Neuronal stem cell (in vitro differentiated cells): ENCODE results near the gene ADAMTSL5.

ENCODE experiments used
- DNase-seq: peaks from one replicate; pipeline ENCODE4 v3.0.0-alpha.2; 2013; ENCODE audit warnings: low spot score
- H2AFZ ChIP-seq: one replicate; pipeline ENCODE4 v1.6.1; 2013; ENCODE audit warnings: mild to moderate bottlenecking, low read length, inconsistent platforms
- H2AK5ac ChIP-seq: 2 replicates; pipeline ENCODE4 v1.6.1; 2013; ENCODE audit warnings: low read depth, mild to moderate bottlenecking, inconsistent platforms, low read length, moderate library complexity, mixed read lengths
- H2BK120ac ChIP-seq: 2 replicates; pipeline ENCODE4 v1.6.1; 2013; ENCODE audit warnings: low read depth, mild to moderate bottlenecking, inconsistent platforms, low read length, moderate library complexity, mixed read lengths
- H2BK12ac ChIP-seq: one replicate; pipeline ENCODE4 v1.6.1; 2013; ENCODE audit warnings: low read length, inconsistent platforms
- H2BK15ac ChIP-seq: 2 replicates; pipeline ENCODE4 v1.6.1; 2013; ENCODE audit warnings: mild to moderate bottlenecking, low read length, inconsistent platforms, mixed read lengths
- H2BK5ac ChIP-seq: one replicate; pipeline ENCODE4 v1.6.1; 2013; ENCODE audit warnings: inconsistent platforms, mild to moderate bottlenecking, low read length, moderate library complexity
- H3K14ac ChIP-seq: one replicate; pipeline ENCODE4 v1.6.1; 2013; ENCODE audit warnings: low read length, inconsistent platforms
- H3K18ac ChIP-seq: 2 replicates; pipeline ENCODE4 v1.6.1; 2013; ENCODE audit warnings: low read length, inconsistent platforms
- H3K23ac ChIP-seq: 2 replicates; pipeline ENCODE4 v1.6.1; 2013; ENCODE audit warnings: low read depth, mild to moderate bottlenecking, mixed read lengths, low read length, inconsistent platforms; ENCODE audit not compliant: poor library complexity
- H3K27ac ChIP-seq: replicated peaks from 3 replicates; pipeline ENCODE4 v1.5.1; 2013; ENCODE audit warnings: low read length, inconsistent platforms
- H3K27me3 ChIP-seq, 3 experiments: 2 replicates each; pipeline ENCODE4 v1.6.1; 2013; ENCODE audit warnings: low read length in 3 of 3, mild to moderate bottlenecking in 2 of 3, inconsistent platforms in 1 of 3, low read depth in 1 of 3, mixed read lengths in 1 of 3, moderate library complexity in 1 of 3; ENCODE audit not compliant: control insufficient read depth in 3 of 3, insufficient read depth in 3 of 3
- H3K36me3 ChIP-seq, 2 donors: replicated peaks in 1 of 2; 2 replicates each; pipeline ENCODE4 v1.6.1; 2013; ENCODE audit warnings: low read length in 2 of 2; ENCODE audit not compliant: control insufficient read depth in 2 of 2, insufficient read depth in 2 of 2
- H3K4ac ChIP-seq: 2 replicates; pipeline ENCODE4 v1.6.1; 2013; ENCODE audit warnings: inconsistent platforms, mild to moderate bottlenecking, low read length, moderate library complexity
- H3K4me1 ChIP-seq, 2 donors: 1 replicate in 1 of 2; 2 replicates in 1 of 2; pipeline ENCODE4 v1.6.1; 2013; ENCODE audit warnings: low read length in 2 of 2, low read depth in 1 of 2; ENCODE audit not compliant: control insufficient read depth in 2 of 2, insufficient read depth in 1 of 2
- H3K4me2 ChIP-seq: one replicate; pipeline ENCODE4 v1.6.1; 2013; ENCODE audit warnings: mild to moderate bottlenecking, low read length, inconsistent platforms; ENCODE audit not compliant: insufficient read depth, poor library complexity, severe bottlenecking
- H3K4me3 ChIP-seq, 2 donors: 2 replicates each; pipeline ENCODE4 v1.5.1; 2013; ENCODE audit warnings: low read length in 2 of 2, mild to moderate bottlenecking in 2 of 2, inconsistent platforms in 1 of 2, moderate library complexity in 1 of 2
- H3K79me1 ChIP-seq: one replicate; pipeline ENCODE4 v1.6.1; 2013; ENCODE audit warnings: low read depth, mild to moderate bottlenecking, inconsistent platforms, low read length, moderate library complexity
- H3K9ac ChIP-seq: one replicate; pipeline ENCODE4 v1.6.1; 2013; ENCODE audit warnings: mild to moderate bottlenecking, low read depth, low read length, inconsistent platforms; ENCODE audit not compliant: poor library complexity
- H3K9me3 ChIP-seq, 2 donors: replicated peaks in 1 of 2; 2 replicates each; pipeline versions ENCODE3 to v1.6.1; 2013; ENCODE audit warnings: low read length in 2 of 2, mild to moderate bottlenecking in 2 of 2, inconsistent platforms in 1 of 2, low read depth in 1 of 2, mixed read lengths in 1 of 2, moderate library complexity in 1 of 2; ENCODE audit not compliant: control insufficient read depth in 2 of 2, insufficient read depth in 1 of 2
- H4K8ac ChIP-seq: one replicate; pipeline ENCODE4 v1.6.1; 2013; ENCODE audit warnings: low read depth, mild to moderate bottlenecking, inconsistent platforms, low read length, moderate library complexity
- H4K91ac ChIP-seq: one replicate; pipeline ENCODE4 v1.6.1; 2013; ENCODE audit warnings: low read length, low read depth, mild to moderate bottlenecking, inconsistent platforms; ENCODE audit not compliant: poor library complexity
- WGBS, 2 donors: extraction: QIAGEN DNeasy Blood & Tissue Kit; methylation state at CpG; one replicate each; pipeline ENCODE4 v1.1.7; 2013; ENCODE audit warnings: missing lambda C conversion rate in 2 of 2, mixed read lengths in 1 of 2; ENCODE audit not compliant: insufficient read length in 2 of 2, insufficient replicate concordance in 1 of 2; ENCODE audit errors: extremely low coverage in 2 of 2; 5-methylcytosine and 5-hydroxymethylcytosine counted together

The ADAMTSL5 gene

GRCh38 chr19:1475751-1476437, 36.9 kb downstream of the ADAMTSL5 start:
- Histone ChIP-seq H2BK120ac (no peak overlapping the region), H3K27ac (no peak overlapping the region), H3K27me3 (peaks cover 0 to 15% (median 0%) of the 10 kb centered on the region in 3 experiments), H3K18ac (no peak overlapping the region), H4K8ac (no peak overlapping the region), H2BK12ac (no peak overlapping the region), H3K4me1 (peaks cover 10 to 12% of the 10 kb centered on the region in 2 donors), H3K4me2 (no peak overlapping the region), H3K4me3 (no peak overlapping the region), H2AFZ (no peak overlapping the region), H3K4ac (no peak overlapping the region), H3K9ac (peak overlapping the region; percentile 21), H3K79me1 (peaks cover 21% of the 10 kb centered on the region), H2BK5ac (no peak overlapping the region), H3K23ac (no peak overlapping the region), H2AK5ac (no peak overlapping the region), H2BK15ac (no peak overlapping the region), H3K14ac (no peak overlapping the region), H4K91ac (no peak overlapping the region), H3K9me3 (no peaks in the 10 kb centered on the region), H3K36me3 (peaks cover 2 to 32% of the 10 kb centered on the region in 2 donors)
- WGBS, 2 donors, result no CpG with 5 or more reads among the region's 31 CpGs
- DNase-seq, result no peak

GRCh38 chr19:1474765-1475351, 38.0 kb downstream of the ADAMTSL5 start:
- no peak overlapping the region for H2BK120ac ChIP-seq
- H3K18ac ChIP-seq, result no peak overlapping the region
- no peak overlapping the region for H2BK5ac ChIP-seq
- no peak overlapping the region for H4K91ac ChIP-seq
- no peak overlapping the region for H2AFZ ChIP-seq
- H3K27ac ChIP-seq, result no peak overlapping the region
- no peak overlapping the region for H3K14ac ChIP-seq
- no peak overlapping the region for H2BK15ac ChIP-seq
- WGBS, 2 donors, result no CpG with 5 or more reads among the region's 26 CpGs
- no peak for DNase-seq
- no peak overlapping the region for H3K4me3 ChIP-seq
- no peak overlapping the region for H2AK5ac ChIP-seq
- no peak overlapping the region for H3K9ac ChIP-seq
- no peak overlapping the region for H4K8ac ChIP-seq
- H3K4ac ChIP-seq, result no peak overlapping the region
- no peak overlapping the region for H2BK12ac ChIP-seq
- peaks cover 0 to 19% (median 2%) of the 10 kb centered on the region in 3 experiments for H3K27me3 ChIP-seq
- H3K23ac ChIP-seq, result no peak overlapping the region
- H3K9me3 ChIP-seq, result no peaks in the 10 kb centered on the region
- H3K4me1 ChIP-seq, result peaks cover 10 to 17% of the 10 kb centered on the region in 2 donors
- H3K4me2 ChIP-seq, result no peak overlapping the region
- peaks cover 2 to 38% of the 10 kb centered on the region in 2 donors for H3K36me3 ChIP-seq
- peaks cover 22% of the 10 kb centered on the region for H3K79me1 ChIP-seq

- H3K27ac ChIP-seq, result no peak overlapping the region
- H3K4me3 ChIP-seq, result peak overlapping the region in 1 of 2 donors; percentile 37
- H3K9ac ChIP-seq, result no peak overlapping the region
- H4K91ac ChIP-seq, result no peak overlapping the region
- no peaks in the 10 kb centered on the region for H3K9me3 ChIP-seq
- no peak overlapping the region for H2AK5ac ChIP-seq
- H3K4me2 ChIP-seq, result no peak overlapping the region
- no peak overlapping the region for H2BK5ac ChIP-seq
- peaks cover 10 to 21% of the 10 kb centered on the region in 2 donors for H3K4me1 ChIP-seq
- no peak overlapping the region for H3K4ac ChIP-seq
- no peak overlapping the region for H2AFZ ChIP-seq
- H3K18ac ChIP-seq, result no peak overlapping the region
- H4K8ac ChIP-seq, result no peak overlapping the region
- H3K79me1 ChIP-seq, result peaks cover 26% of the 10 kb centered on the region
- no peak overlapping the region for H3K14ac ChIP-seq
- H2BK15ac ChIP-seq, result no peak overlapping the region
- no CpG with 5 or more reads among the region's 31 CpGs for WGBS, 2 donors
- H3K36me3 ChIP-seq, result peaks cover 2 to 38% of the 10 kb centered on the region in 2 donors
- H3K23ac ChIP-seq, result no peak overlapping the region
- peaks cover 0 to 26% (median 8%) of the 10 kb centered on the region in 3 experiments for H3K27me3 ChIP-seq
- no peak overlapping the region for H2BK12ac ChIP-seq
- no peak overlapping the region for H2BK120ac ChIP-seq
- no peak for DNase-seq
Observed at GRCh38 chr19:1474011-1474764, 38.6 kb downstream of the ADAMTSL5 start.
